ENCODE data around the gene FAM180B.

GRCh38 chr11:47539681-47540039 lies 46.8 kb upstream of the FAM180B start:
- TF ChIP-seq EP300 (conservative IDR thresholded peaks at IDR 0.05; ENCODE audit: poor library complexity, severe bottlenecking) (no peak), CTCF (IDR thresholded peaks at IDR 0.05; ENCODE audit: poor library complexity, severe bottlenecking) (no peak), POLR2AphosphoS5 (IDR thresholded peaks at IDR 0.05) (no peak), TAF1 (IDR thresholded peaks at IDR 0.05; ENCODE audit: low read depth) (no peak), RAD21 (conservative IDR thresholded peaks at IDR 0.05) (no peak)
